Measurements from ENCODE around the gene ZNF561. TPM values are rescaled to one million over a fixed set of nuclear protein-coding genes. Genes with fewer than 3 reads are reported as not detected.
A peak's percentile ranks its signal among the peaks of the same experiment; 100 is the strongest.

ZNF561 gene
- total RNA-seq, 1 donor from 2014 or later, result 86.2 TPM

- Mint-ChIP-seq H3K27ac (no peak overlapping the region), H3K36me3 (peaks cover 18% of the 10 kb centered on the region), H3K27me3 (no peaks in the 10 kb centered on the region), H3K4me3 (no peak overlapping the region), H3K9me3 (no peaks in the 10 kb centered on the region), H3K4me1 (ENCODE audit: unreplicated experiment) (peaks cover 6% of the 10 kb centered on the region)
- TF ChIP-seq CTCF (conservative IDR thresholded peaks at IDR 0.05), result no peak
- no peak for DNase-seq (ENCODE audit: extremely low spot score, unreplicated experiment)
Measured at GRCh38 chr19:9627856-9628255, 6.8 kb upstream of the ZNF561 start.

- TF ChIP-seq CTCF (conservative IDR thresholded peaks at IDR 0.05), result no peak
- H3K9me3 Mint-ChIP-seq, result no peaks in the 10 kb centered on the region
- H3K4me3 Mint-ChIP-seq, result peak overlapping the region; percentile 90
Measured at GRCh38 chr19:9622531-9622930, 1.5 kb upstream of the ZNF561 start.

GRCh38 chr19:9620842-9621155, 233 bp downstream of the ZNF561 start:
- peaks cover 34% of the 10 kb centered on the region for H3K36me3 Mint-ChIP-seq
- no peak for DNase-seq (ENCODE audit: extremely low spot score, unreplicated experiment)
- H3K27ac Mint-ChIP-seq, result peak overlapping the region; percentile 100
- H3K4me3 Mint-ChIP-seq, result peak overlapping the region; percentile 100
- H3K4me1 Mint-ChIP-seq (ENCODE audit: unreplicated experiment), result peaks cover 7% of the 10 kb centered on the region
- H3K27me3 Mint-ChIP-seq, result peaks cover 3% of the 10 kb centered on the region
- H3K9me3 Mint-ChIP-seq, result no peaks in the 10 kb centered on the region
- no peak for TF ChIP-seq CTCF (conservative IDR thresholded peaks at IDR 0.05)

More at GRCh38 chr19:9622531-9622930, 1.5 kb upstream of the ZNF561 start:
- Mint-ChIP-seq H3K27me3 (peaks cover 3% of the 10 kb centered on the region), H3K27ac (peak overlapping the region; percentile 100), H3K4me1 (ENCODE audit: unreplicated experiment) (peaks cover 10% of the 10 kb centered on the region), H3K36me3 (peaks cover 28% of the 10 kb centered on the region)
- DNase-seq (ENCODE audit: extremely low spot score, unreplicated experiment), result no peak

GRCh38 chr19:9615844-9616243, 5.2 kb downstream of the ZNF561 start:
- no peak for TF ChIP-seq CTCF (conservative IDR thresholded peaks at IDR 0.05)
- Mint-ChIP-seq H3K27me3 (no peaks in the 10 kb centered on the region), H3K4me3 (no peak overlapping the region), H3K9me3 (no peaks in the 10 kb centered on the region), H3K4me1 (ENCODE audit: unreplicated experiment) (no peaks in the 10 kb centered on the region), H3K36me3 (peaks cover 68% of the 10 kb centered on the region), H3K27ac (no peak overlapping the region)
- DNase-seq (ENCODE audit: extremely low spot score, unreplicated experiment), result no peak

GRCh38 chr19:9610484-9611113, 10.4 kb downstream of the ZNF561 start:
- Mint-ChIP-seq H3K27ac (no peak overlapping the region), H3K36me3 (peaks cover 76% of the 10 kb centered on the region), H3K4me3 (no peak overlapping the region), H3K4me1 (ENCODE audit: unreplicated experiment) (no peaks in the 10 kb centered on the region), H3K27me3 (no peaks in the 10 kb centered on the region), H3K9me3 (peaks cover 19% of the 10 kb centered on the region)
- no peak for TF ChIP-seq CTCF (conservative IDR thresholded peaks at IDR 0.05)
- no peak for DNase-seq (ENCODE audit: extremely low spot score, unreplicated experiment)

GRCh38 chr19:9608912-9609311, 12.1 kb downstream of the ZNF561 start:
- Mint-ChIP-seq H3K9me3 (peaks cover 19% of the 10 kb centered on the region), H3K4me3 (no peak overlapping the region), H3K27ac (no peak overlapping the region), H3K4me1 (ENCODE audit: unreplicated experiment) (no peaks in the 10 kb centered on the region), H3K36me3 (peaks cover 63% of the 10 kb centered on the region), H3K27me3 (no peaks in the 10 kb centered on the region)
- no peak for DNase-seq (ENCODE audit: extremely low spot score, unreplicated experiment)
- no peak for TF ChIP-seq CTCF (conservative IDR thresholded peaks at IDR 0.05)
